ENCODE measurements around the gene MXD4.

The MXD4 gene

DNA sequence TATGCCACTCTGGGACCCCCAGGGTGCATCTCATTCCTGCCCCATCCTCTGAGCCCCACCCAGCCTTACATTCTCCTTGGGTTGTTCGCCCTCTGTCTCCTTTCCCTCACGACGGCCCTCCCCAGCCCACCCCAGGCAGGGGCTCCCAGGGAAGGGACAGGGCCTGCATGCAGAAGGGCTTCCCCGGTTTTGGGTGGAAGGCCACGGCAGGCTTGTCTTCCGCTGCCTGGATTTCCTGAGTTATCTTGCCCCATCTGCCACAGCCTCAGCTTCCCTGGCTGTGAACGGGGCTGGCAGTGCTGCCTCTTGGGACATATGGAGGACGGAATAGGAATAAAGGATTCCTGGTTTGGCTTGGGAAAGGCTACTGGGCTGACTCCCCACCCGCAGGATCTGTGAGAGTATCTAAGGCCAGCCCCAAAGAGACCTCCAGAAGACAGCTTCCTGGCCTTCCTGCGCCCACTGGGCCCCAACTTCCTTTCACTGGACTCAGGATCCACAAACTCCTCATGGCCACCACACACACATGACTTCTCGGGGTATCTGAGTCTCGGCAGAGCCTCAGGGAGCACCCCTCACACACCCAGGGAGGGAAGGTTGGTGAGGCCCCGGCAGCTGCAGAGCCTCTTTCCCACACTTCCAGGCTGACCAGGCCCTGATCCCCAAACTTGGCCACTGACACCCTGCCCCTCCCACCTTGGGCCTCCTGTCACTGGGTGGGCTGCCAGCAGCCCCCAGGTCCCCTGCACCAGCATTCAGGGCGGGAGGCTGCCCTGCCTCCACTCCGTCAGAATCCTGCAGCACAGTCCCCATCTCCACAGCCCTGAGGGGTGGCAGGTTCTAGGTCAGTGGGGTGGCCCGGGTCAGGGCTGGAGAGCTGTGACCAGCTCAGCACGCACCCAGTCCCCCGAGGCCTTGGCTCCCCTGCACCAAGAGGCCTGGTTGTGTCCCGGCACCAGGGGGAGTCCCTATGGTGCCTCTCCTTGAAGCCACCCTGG lies 3.5 kb upstream of the MXD4 start:
- no peak for DNase-seq (ENCODE audit: low read depth in 3 of 3, low spot score in 1 of 3)

- DNase-seq (ENCODE audit: low read depth in 3 of 3, low spot score in 1 of 3) = no peak
Measured at GRCh38 chr4:2264481-2265041, 2.7 kb upstream of the MXD4 start.

- DNase-seq (ENCODE audit: low read depth in 3 of 3, low spot score in 1 of 3) = no peak
Measured at GRCh38 chr4:2263926-2264321, 2.0 kb upstream of the MXD4 start.

GRCh38 chr4:2262944-2263250 lies 988 bp upstream of the MXD4 start:
- DNase-seq (ENCODE audit: low read depth in 3 of 3, low spot score in 1 of 3) = no peak

DNA sequence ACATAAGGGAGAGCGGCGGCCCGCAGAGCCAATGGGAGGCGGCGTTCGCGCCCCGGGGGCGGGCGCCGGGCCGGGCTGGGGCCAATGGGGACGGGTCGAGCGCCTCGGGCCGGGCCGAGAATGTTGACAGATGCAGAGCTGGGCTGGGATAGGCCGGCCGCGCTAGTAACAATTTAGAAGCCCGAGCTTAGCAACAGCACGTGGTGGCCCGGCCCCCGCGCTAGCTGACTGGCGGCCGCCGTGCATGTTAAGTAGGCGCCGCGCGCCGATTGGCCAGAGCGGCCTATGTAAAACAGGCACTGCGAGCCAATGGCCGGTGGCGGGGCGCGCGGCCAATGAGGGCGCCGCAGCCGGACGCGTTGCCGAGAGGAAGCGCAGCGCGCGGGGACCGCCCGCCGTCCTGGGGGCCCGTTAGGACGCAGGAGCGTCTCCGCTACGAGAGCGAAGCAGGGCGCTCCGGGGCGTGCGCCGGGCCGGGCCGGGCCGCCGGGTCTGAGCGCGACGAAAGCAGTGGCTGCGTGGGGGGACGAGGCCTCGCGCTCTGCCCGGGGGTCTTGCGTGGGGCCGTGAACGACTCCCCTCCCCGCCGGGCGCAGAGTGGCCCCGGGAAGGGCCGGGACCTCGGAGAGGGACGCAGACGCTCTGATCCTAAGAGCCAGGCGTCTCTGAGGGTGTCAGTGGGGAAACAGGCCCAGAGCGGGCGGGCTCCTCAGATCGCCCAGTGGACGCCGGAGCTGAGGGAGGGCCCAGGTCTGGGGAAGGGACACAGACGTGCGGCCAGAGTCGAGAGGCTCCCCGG lies 435 bp upstream of the MXD4 start:
- DNase-seq (ENCODE audit: low read depth in 3 of 3, low spot score in 1 of 3) = peak; percentile 92 to 95 (median 94)

GRCh38 chr4:2261110-2261852 lies 628 bp downstream of the MXD4 start:
- DNase-seq (ENCODE audit: low read depth in 3 of 3, low spot score in 1 of 3) = peak in 2 of 3 donors; percentile 22 to 33

DNA sequence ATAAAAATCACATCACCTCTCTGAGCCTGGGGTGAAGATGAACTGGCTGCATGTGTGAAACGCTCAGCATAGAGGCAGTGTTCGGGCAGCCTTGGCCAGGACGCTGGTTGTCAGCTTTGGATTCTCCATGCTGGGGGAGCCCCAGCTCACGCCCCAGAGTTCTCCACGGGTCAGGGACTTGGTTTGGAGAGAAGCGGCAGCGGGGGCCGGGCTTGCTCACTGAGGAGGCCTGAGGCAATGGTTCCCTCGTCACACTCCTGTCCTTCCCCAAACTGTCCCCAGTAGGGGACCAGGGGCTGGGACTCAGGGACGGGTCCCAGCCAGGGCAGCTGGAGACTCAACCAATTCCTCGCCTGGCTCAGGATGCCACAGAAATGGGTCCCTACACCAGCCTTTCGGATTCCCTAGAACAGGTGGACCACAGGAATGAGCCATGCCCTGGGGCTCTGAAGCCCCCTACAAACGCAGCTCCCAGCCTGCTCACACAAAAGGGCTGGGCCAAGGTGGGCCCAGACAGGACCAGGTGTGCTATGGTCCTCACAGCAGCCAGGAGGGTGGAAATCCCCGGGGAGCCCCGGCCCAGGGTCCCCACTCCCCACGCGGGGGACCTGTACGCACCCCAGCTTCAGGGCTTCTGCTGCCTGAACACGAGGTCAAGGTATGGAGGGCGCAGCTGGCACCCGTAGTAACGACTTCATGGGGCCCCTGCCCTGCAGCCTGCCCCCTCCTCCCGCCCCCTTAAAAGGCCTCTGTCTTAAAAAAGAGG lies 1.4 kb downstream of the MXD4 start:
- DNase-seq (ENCODE audit: low read depth in 3 of 3, low spot score in 1 of 3) = no peak

DNA sequence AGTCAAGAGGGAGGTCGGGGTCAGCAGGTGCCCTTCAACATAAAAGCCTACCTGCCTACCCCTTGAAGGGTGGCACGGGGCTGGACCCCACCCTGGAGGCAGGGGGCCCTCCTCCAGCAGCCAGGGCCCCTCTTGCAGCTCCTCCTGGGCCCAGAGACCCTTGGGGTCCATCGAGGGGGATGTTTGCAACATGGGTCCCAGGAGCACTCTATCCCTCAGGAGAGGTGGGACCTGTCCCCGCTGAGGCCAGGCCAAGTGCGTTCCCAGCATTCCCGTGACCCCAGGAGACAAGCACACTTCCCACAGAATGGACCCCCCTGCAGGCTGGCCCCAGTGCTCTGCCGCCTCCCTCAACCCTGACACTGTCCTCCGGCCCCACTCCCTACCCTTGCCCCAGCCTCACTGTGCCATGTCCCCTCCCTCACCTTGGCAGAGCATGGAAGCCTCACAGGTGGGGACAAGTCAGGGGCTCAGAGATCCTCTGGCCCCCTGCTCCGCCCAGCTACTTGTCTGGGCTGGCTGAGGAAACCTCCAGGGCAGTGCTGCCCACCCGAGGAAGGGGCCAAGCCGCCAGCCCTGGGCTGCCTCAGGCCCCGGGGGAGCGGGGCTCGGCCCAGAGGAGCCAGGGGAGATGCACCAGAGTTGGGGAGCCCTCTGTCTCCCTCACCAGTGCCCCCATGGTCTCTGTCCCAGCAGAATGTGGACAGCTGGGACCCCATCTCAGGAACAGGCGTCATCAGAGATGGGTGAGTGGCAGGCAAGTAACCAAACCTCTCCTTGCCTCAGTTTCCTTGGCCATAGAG lies 2.2 kb downstream of the MXD4 start:
- DNase-seq (ENCODE audit: low read depth in 3 of 3, low spot score in 1 of 3) = no peak

- no peak for DNase-seq (ENCODE audit: low read depth in 3 of 3, low spot score in 1 of 3)
Measured at GRCh38 chr4:2259036-2259540, 2.8 kb downstream of the MXD4 start.

- DNase-seq (ENCODE audit: low read depth in 3 of 3, low spot score in 1 of 3) = no peak
Measured at GRCh38 chr4:2258091-2259035, 3.5 kb downstream of the MXD4 start.

DNA sequence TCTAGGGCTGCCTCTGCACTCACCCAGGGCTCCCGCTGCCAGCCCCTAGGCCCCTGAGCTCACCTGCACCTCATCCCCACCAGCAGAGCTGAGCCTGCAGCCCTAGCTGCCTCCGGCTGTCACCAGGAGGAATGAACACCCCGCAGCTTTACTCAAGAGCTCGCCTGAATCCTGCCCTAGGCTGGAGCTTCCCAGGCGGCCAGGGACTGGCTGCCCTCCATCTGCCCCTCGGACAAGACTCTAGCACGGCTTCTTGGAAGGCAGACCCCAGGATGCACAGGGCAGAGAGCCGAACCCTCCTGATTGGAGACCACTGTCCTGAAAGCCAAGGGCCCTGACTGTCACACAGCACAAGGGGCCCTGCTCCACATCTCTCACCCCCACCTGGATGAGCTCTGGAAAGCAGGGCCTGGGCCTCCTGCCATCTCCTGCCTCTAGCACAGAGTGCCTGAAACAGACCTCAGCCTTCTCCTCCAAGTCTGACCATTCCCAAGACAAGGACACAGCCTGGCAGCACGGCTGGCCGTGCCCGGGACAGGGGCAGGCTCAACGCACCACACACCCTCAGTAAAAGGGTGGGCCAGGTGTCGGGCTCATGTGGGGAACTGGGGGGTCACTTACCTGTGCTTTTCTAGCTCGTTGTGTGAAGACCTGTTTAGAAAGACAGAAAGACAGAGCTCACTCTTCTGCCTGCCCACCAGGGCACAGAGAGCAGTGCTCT lies 4.4 kb downstream of the MXD4 start:
- DNase-seq (ENCODE audit: low read depth in 3 of 3, low spot score in 1 of 3) = no peak

DNA sequence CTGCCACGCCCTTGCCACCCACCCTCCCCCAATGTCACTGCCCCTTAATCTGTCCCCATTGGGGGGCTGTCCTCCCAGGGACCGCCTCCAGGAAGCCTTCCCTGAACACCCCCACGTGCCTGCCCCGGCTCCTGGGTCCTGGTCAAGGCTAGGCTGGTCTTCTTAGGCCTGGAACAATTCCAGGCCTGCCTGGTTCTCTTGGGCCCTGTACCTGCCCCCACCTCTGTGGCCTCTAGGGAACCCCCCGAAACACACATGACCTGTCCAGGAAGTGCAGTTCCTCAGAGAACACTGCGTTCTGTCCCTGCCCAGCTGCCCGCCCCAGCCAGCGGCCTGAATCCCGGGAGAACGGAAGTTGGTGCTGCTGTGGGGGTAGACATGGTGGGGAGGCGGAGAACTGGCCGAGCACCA lies 5.1 kb downstream of the MXD4 start:
- DNase-seq (ENCODE audit: low read depth in 3 of 3, low spot score in 1 of 3) = no peak

GRCh38 chr4:2256156-2256731 lies 5.7 kb downstream of the MXD4 start:
- DNase-seq (ENCODE audit: low read depth in 3 of 3, low spot score in 1 of 3) = no peak

DNA sequence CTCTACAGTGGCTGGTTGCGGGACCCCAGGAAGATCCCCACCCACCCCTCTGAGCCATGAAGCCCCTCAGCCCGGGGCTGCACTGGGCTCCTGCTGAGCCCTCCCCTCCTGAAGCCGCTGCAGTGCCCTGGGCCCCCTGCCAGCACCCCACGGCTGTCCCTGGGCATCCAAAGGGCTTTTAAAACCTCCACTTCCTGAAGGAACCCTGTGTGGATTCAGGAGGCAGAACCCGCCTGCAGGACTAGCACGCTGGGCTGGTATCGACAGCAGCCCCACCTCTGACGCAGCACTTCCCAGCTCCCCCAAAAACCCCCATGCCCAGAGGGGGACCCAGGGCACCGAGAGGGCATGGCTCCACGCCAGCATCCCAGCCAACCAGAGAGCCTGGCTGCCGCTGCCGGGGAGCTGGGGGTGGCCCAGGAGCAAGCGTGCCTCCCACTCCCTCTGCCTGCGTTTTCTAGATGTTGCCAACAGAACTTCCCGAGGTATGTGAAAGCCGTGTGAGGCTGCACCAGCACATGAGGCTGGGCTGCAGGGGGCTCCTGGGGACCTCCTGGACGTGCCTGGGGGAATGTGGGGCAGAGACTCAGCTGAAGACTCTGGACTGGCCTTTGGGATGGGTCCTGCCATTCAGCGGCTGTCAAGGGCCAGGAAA lies 6.3 kb downstream of the MXD4 start:
- DNase-seq (ENCODE audit: low read depth in 3 of 3, low spot score in 1 of 3) = no peak

DNA sequence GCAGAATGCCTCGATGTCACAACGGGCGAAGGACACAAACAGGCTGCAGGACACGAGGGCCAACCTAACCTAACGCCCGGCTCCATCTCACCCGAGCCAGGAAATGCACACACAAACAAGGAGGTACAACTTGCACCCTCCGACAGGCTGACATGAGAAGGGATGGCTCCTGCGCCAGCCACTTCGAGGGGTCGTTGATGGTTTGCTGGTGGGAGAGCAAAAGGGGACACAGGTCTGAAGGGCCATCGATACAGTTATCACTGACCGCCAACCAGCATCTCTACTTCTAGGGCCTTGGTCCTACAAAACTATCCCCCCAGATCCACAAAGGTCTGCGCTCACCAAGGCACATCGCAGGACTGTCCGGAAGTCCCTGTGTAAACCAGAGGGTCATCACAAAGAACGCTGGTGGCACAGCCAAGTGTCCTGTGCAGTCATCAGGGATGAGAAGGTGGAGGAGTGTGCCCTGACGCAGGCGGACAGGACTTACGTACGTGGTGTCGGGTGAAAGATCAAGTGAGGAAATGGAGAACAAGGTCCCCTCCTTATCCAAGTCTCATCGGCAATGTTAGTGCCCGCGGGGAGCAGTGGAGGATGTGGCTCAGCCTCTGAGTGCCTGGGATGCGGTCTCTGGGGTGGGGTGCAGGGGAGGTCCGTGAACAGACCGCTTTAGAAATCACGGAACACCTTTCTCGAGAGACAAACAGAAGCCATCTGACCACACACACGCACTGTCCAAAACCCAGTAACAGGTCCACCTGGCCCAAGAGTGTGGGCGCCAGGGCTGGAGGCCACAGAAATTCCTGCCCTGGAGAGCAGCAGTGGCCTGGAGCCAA lies 7.0 kb downstream of the MXD4 start:
- no peak for DNase-seq (ENCODE audit: low read depth in 3 of 3, low spot score in 1 of 3)

Measured in stimulated activated CD4-positive, alpha-beta T cell treated with anti-CD3 and anti-CD28 coated beads, TNF-alpha, amount 100 ng/mL, for 1 hour (primary cell).